ENCODE data around the gene PMVK. TPM values are rescaled to one million over a fixed set of nuclear protein-coding genes. Genes with fewer than 3 reads are reported as not detected.
A peak's percentile ranks its signal among the peaks of the same experiment; 100 is the strongest.

Gene PMVK
- total and polyA plus RNA-seq, 10 of the 15 experiments (the other 5 are each of a cell fraction or from before 2014, with no cell fraction given) = 6.0 to 121 (median 49.4) TPM

- TF ChIP-seq MTA3 (IDR thresholded peaks at IDR 0.05; ENCODE audit: borderline replicate concordance, low read length) = no peak
- peak; percentile 86 for TF ChIP-seq BMI1 (IDR thresholded peaks at IDR 0.05; ENCODE audit: borderline replicate concordance)
- no peak for TF ChIP-seq ZNF592 (IDR thresholded peaks at IDR 0.05)
- TF ChIP-seq CHD4 (IDR thresholded peaks at IDR 0.05) = no peak
- 0 out of 2 replicates have a peak, but pooled peaks have one; percentile 41 for TF ChIP-seq LARP7 (IDR thresholded peaks at IDR 0.05)
- no peak for TF ChIP-seq MYC (IDR thresholded peaks at IDR 0.05; ENCODE audit: insufficient read depth, insufficient read length, insufficient replicate concordance, low read length, severe bottlenecking)
- no peak for TF ChIP-seq MAX (IDR thresholded peaks at IDR 0.05; ENCODE audit: low read depth, low read length)
- TF ChIP-seq POLR2AphosphoS5 (IDR thresholded peaks at IDR 0.05; ENCODE audit: low read length) = peak; percentile 15; the same call in 1 of the 2 replicates
These were observed 5.0 kb upstream of the PMVK start (continued) for GRCh38 chr1:154941333-154942013.
